Fibroblast of skin of right quadriceps (primary cell): ENCODE measurements around the gene CHN1.

ENCODE experiments used
- DNase-seq: peaks from one replicate; pipeline ENCODE4 v3.0.0-alpha.2; 2013

CHN1 gene

GRCh38 chr2:174970092-174970491 lies 35.1 kb downstream of the CHN1 start:
- no peak for DNase-seq

- DNase-seq, result no peak
Measured at GRCh38 chr2:174969091-174969734, 36.0 kb downstream of the CHN1 start.

GRCh38 chr2:174967691-174968260 lies 37.4 kb downstream of the CHN1 start:
- DNase-seq, result no peak

GRCh38 chr2:174967086-174967485 lies 38.1 kb downstream of the CHN1 start:
- DNase-seq, result no peak

GRCh38 chr2:174965992-174966744 lies 39.0 kb downstream of the CHN1 start:
- DNase-seq, result no peak

GRCh38 chr2:174965551-174965950 lies 39.6 kb downstream of the CHN1 start:
- DNase-seq, result no peak

- no peak for DNase-seq
Measured at GRCh38 chr2:174964404-174964803, 40.8 kb downstream of the CHN1 start.

- DNase-seq, result no peak
Measured at GRCh38 chr2:174963437-174964400, 41.5 kb downstream of the CHN1 start.

- no peak for DNase-seq
Measured at GRCh38 chr2:174959787-174960186, 45.4 kb downstream of the CHN1 start.

GRCh38 chr2:174957050-174957449 lies 48.1 kb downstream of the CHN1 start:
- no peak for DNase-seq

GRCh38 chr2:174952607-174953006 lies 52.6 kb downstream of the CHN1 start:
- peak; percentile 67 for DNase-seq

- DNase-seq, result peak; percentile 93
Measured at GRCh38 chr2:174951745-174952144, 53.4 kb downstream of the CHN1 start.

GRCh38 chr2:174949988-174950687 lies 55.0 kb downstream of the CHN1 start:
- no peak for DNase-seq

GRCh38 chr2:174945601-174946260 lies 59.5 kb downstream of the CHN1 start:
- no peak for DNase-seq

GRCh38 chr2:174939046-174939445 lies 66.1 kb downstream of the CHN1 start:
- peak; percentile 81 for DNase-seq

- DNase-seq, result peak; percentile 72
Measured at GRCh38 chr2:174931724-174932123, 73.5 kb downstream of the CHN1 start.

GRCh38 chr2:174929786-174930185 lies 75.4 kb downstream of the CHN1 start:
- no peak for DNase-seq

GRCh38 chr2:174925046-174925784 lies 80.0 kb downstream of the CHN1 start:
- DNase-seq, result no peak

- no peak for DNase-seq
Measured at GRCh38 chr2:174924061-174924693, 81.0 kb downstream of the CHN1 start.

GRCh38 chr2:174919947-174920595 lies 85.1 kb downstream of the CHN1 start:
- no peak for DNase-seq
